Adipose tissue (tissue), 3 donors: ENCODE results near the gene NDUFV2. TPM values are rescaled to one million over a fixed set of nuclear protein-coding genes. Genes with fewer than 3 reads are reported as not detected.

Experiments used
- H3K27ac ChIP-seq: one replicate; pipeline ENCODE4 v1.5.1; 2013; ENCODE audit warnings: low read depth, low read length
- WGBS, 3 donors: extraction: QIAGEN DNeasy Blood & Tissue Kit; methylation state at CpG; one replicate each; pipeline ENCODE4 v1.1.7; 2013; 5-methylcytosine and 5-hydroxymethylcytosine counted together
- polyA plus RNA-seq, 3 donors: library from polyadenylated mRNA; stranded (reverse); fragments of 200-250 nt; gene quantifications; one replicate each; pipeline ENCODE4 v1.2.3, GENCODE V29; 2013
- donor health status: healthy with polysubstance abuse.
- donor health status: Bipolar disorder and iron deficiency.
- donor health status: healthy.

The NDUFV2 gene
- polyA plus RNA-seq, 3 donors, result 81.8 to 163 (median 152) TPM

GRCh38 chr18:9173770-9174233, 71.3 kb downstream of the NDUFV2 start:
- H3K27ac ChIP-seq, result no peak overlapping the region
- 65 to 92% (median 70%) methylated on average over 6 of the region's 6 CpGs for WGBS, 3 donors

- H3K27ac ChIP-seq, result no peak overlapping the region
- WGBS, 3 donors, result 63 to 94% (median 68%) methylated on average over 4 of the region's 4 CpGs
Measured at GRCh38 chr18:9174302-9174701, 71.8 kb downstream of the NDUFV2 start.

GRCh38 chr18:9175115-9175514, 72.6 kb downstream of the NDUFV2 start:
- no peak overlapping the region for H3K27ac ChIP-seq
- 92 to 96% (median 93%) methylated on average over 1 of the region's 1 CpG for WGBS, 3 donors

- WGBS, 3 donors, result 86 to 93% (median 89%) methylated on average over 6 of the region's 6 CpGs
- H3K27ac ChIP-seq, result no peak overlapping the region
Measured at GRCh38 chr18:9177031-9177430, 74.5 kb downstream of the NDUFV2 start.

- H3K27ac ChIP-seq, result no peak overlapping the region
- 80 to 91% (median 85%) methylated on average over 4 of the region's 4 CpGs for WGBS, 3 donors
Measured at GRCh38 chr18:9177466-9177865, 75.0 kb downstream of the NDUFV2 start.

- H3K27ac ChIP-seq, result no peak overlapping the region
- WGBS, 3 donors, result 97 to 100% (median 99%) methylated on average over 1 of the region's 1 CpG
Measured at GRCh38 chr18:9178557-9178956, 76.1 kb downstream of the NDUFV2 start.

GRCh38 chr18:9181275-9181674, 78.8 kb downstream of the NDUFV2 start:
- WGBS, 3 donors, result 82 to 92% (median 88%) methylated on average over 3 of the region's 3 CpGs
- H3K27ac ChIP-seq, result no peak overlapping the region

- 64 to 80% (median 75%) methylated on average over 5 of the region's 5 CpGs for WGBS, 3 donors
Measured at GRCh38 chr18:9182852-9183399, 80.4 kb downstream of the NDUFV2 start.

More at GRCh38 chr18:9182852-9183399, 80.4 kb downstream of the NDUFV2 start:
- H3K27ac ChIP-seq, result no peak overlapping the region

Other genes with a start within 250 kb of the NDUFV2 start
- 1 to 10 TPM; 5.4 to 8.1 (median 5.8) TPM for gene ANKRD12, start 34.1 kb downstream of the NDUFV2 start, polyA plus RNA-seq
- gene TWSG1, start 232.1 kb downstream of the NDUFV2 start, polyA plus RNA-seq, result 10 to 100 TPM in 1 of 3 donors, 1 to 10 TPM in 2; 3.3 to 15.6 (median 9.6) TPM